ENCODE measurements around the gene ARL15. TPM values are rescaled to one million over a fixed set of nuclear protein-coding genes. Genes with fewer than 3 reads are reported as not detected.

ARL15 gene
- total RNA-seq, 1 donor from 2014 or later: 16.9 TPM

GRCh38 chr5:54289769-54290168 is 20.6 kb downstream of the ARL15 start:
- DNase-seq (ENCODE audit: extremely low spot score, unreplicated experiment): no peak
- peaks cover 11% of the 10 kb centered on the region for H3K4me1 Mint-ChIP-seq (ENCODE audit: unreplicated experiment)
- no peaks in the 10 kb centered on the region for H3K27me3 Mint-ChIP-seq
- no peak for TF ChIP-seq CTCF (conservative IDR thresholded peaks at IDR 0.05)
- H3K9me3 Mint-ChIP-seq: peaks cover 5% of the 10 kb centered on the region
- peak overlapping the region; percentile 64 for H3K27ac Mint-ChIP-seq
- H3K36me3 Mint-ChIP-seq: no peaks in the 10 kb centered on the region
- no peak overlapping the region for H3K4me3 Mint-ChIP-seq

DNA sequence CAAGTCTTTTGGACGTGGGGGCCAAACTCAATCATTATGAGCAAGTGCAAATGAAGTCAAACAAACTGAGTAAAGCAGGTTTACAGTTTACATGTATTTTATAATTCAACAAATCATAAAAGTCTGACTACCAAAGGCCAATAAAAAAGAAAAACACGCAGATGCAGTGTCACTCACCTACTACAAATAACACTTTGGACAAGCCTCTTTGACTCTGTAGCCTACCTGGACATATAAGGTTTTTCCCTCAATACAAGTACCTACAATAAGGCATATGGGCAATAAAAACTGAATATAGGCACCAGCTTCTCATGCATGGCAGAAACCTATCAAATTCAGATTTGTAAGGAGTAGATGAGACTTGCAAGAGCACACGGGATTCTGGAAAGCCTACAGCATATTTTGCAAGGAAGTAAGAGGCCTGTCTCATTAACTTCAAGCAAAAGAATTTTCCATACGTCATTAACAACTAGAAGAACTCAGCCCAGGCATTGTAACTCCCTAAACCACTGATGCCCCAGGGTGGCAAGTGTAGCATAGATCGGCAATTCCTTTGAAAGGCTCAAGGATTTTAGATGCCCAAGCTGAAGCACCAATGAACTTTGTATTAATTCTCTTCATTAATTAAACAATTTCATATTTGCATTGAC is 21.7 kb downstream of the ARL15 start:
- H3K4me3 Mint-ChIP-seq: no peak overlapping the region
- no peaks in the 10 kb centered on the region for H3K27me3 Mint-ChIP-seq
- H3K36me3 Mint-ChIP-seq: no peaks in the 10 kb centered on the region
- H3K27ac Mint-ChIP-seq: no peak overlapping the region
- no peak for DNase-seq (ENCODE audit: extremely low spot score, unreplicated experiment)
- H3K4me1 Mint-ChIP-seq (ENCODE audit: unreplicated experiment): peaks cover 11% of the 10 kb centered on the region
- H3K9me3 Mint-ChIP-seq: peaks cover 5% of the 10 kb centered on the region
- TF ChIP-seq CTCF (conservative IDR thresholded peaks at IDR 0.05): no peak

GRCh38 chr5:54285686-54286085 is 24.7 kb downstream of the ARL15 start:
- peak overlapping the region; percentile 22 for H3K27ac Mint-ChIP-seq
- no peak for TF ChIP-seq CTCF (conservative IDR thresholded peaks at IDR 0.05)
- H3K27me3 Mint-ChIP-seq: no peaks in the 10 kb centered on the region
- H3K4me1 Mint-ChIP-seq (ENCODE audit: unreplicated experiment): peaks cover 11% of the 10 kb centered on the region
- peaks cover 3% of the 10 kb centered on the region for H3K36me3 Mint-ChIP-seq
- no peak for DNase-seq (ENCODE audit: extremely low spot score, unreplicated experiment)
- H3K9me3 Mint-ChIP-seq: peaks cover 5% of the 10 kb centered on the region
- H3K4me3 Mint-ChIP-seq: peak overlapping the region; percentile 57

- peaks cover 11% of the 10 kb centered on the region for H3K4me1 Mint-ChIP-seq (ENCODE audit: unreplicated experiment)
- H3K36me3 Mint-ChIP-seq: peaks cover 3% of the 10 kb centered on the region
- H3K27me3 Mint-ChIP-seq: no peaks in the 10 kb centered on the region
- H3K27ac Mint-ChIP-seq: no peak overlapping the region
- peaks cover 5% of the 10 kb centered on the region for H3K9me3 Mint-ChIP-seq
- DNase-seq (ENCODE audit: extremely low spot score, unreplicated experiment): no peak
- no peak for TF ChIP-seq CTCF (conservative IDR thresholded peaks at IDR 0.05)
- no peak overlapping the region for H3K4me3 Mint-ChIP-seq
Observed at GRCh38 chr5:54284586-54284985, 25.8 kb downstream of the ARL15 start.

DNA sequence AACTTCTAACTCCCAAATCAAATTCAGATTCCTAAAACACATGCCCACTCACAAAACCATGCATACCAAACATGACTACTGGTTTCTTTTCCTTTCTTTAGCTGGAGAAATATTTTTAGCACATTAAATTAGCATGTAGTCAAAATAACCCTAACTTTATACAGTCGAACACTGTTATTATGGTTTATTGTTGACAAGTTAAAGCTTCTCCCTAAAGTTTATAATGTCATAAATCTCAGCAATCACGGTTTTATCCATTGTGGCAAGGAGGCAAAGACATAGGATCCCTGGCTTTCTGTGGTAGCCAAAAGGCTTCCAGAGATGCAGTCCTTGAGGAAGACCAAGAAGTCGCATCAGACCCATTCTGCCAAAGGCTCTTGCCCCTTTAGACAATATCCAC is 27.5 kb downstream of the ARL15 start:
- Mint-ChIP-seq H3K27ac (no peak overlapping the region), H3K9me3 (peaks cover 5% of the 10 kb centered on the region), H3K27me3 (no peaks in the 10 kb centered on the region), H3K36me3 (peaks cover 3% of the 10 kb centered on the region), H3K4me3 (no peak overlapping the region), H3K4me1 (ENCODE audit: unreplicated experiment) (peaks cover 11% of the 10 kb centered on the region)
- no peak for TF ChIP-seq CTCF (conservative IDR thresholded peaks at IDR 0.05)
- DNase-seq (ENCODE audit: extremely low spot score, unreplicated experiment): no peak
